Measurements from ENCODE around the gene ANKRD33.

The ANKRD33 gene

GRCh38 chr12:51870504-51870903, 17.4 kb upstream of the ANKRD33 start:
- no peak overlapping the region for H3K4me3 ChIP-seq (replicated peaks; ENCODE audit: low read depth, low read length)
- DNase-seq (ENCODE audit: extremely low read depth, low read depth): no peak
- TF ChIP-seq CTCF (IDR thresholded peaks at IDR 0.05; ENCODE audit: low read depth, low read length, missing control alignments): no peak

- TF ChIP-seq CTCF (IDR thresholded peaks at IDR 0.05; ENCODE audit: low read depth, low read length, missing control alignments): no peak
- DNase-seq (ENCODE audit: extremely low read depth, low read depth): no peak
- H3K4me3 ChIP-seq (replicated peaks; ENCODE audit: low read depth, low read length): no peak overlapping the region
Observed at GRCh38 chr12:51871126-51871525, 16.8 kb upstream of the ANKRD33 start.

- H3K4me3 ChIP-seq (replicated peaks; ENCODE audit: low read depth, low read length): no peak overlapping the region
- TF ChIP-seq CTCF (IDR thresholded peaks at IDR 0.05; ENCODE audit: low read depth, low read length, missing control alignments): no peak
- DNase-seq (ENCODE audit: extremely low read depth, low read depth): no peak
Observed at GRCh38 chr12:51871918-51872688, 15.8 kb upstream of the ANKRD33 start.

DNA sequence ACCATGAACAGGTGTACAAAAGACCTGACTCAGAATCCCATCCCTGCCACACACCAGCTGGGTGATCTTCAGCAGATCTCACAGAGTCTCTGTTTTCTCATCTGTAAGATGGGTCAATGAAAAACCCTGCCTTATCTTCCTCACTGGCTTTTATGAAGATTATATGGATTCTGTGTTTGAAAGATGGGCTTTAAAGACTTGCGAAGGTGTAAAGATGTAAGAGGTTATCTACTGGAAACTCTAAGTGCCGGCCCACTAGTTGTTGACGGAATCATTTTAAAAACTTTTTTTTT, 15.3 kb upstream of the ANKRD33 start:
- DNase-seq (ENCODE audit: extremely low read depth, low read depth): no peak
- no peak overlapping the region for H3K4me3 ChIP-seq (replicated peaks; ENCODE audit: low read depth, low read length)
- no peak for TF ChIP-seq CTCF (IDR thresholded peaks at IDR 0.05; ENCODE audit: low read depth, low read length, missing control alignments)

- TF ChIP-seq CTCF (IDR thresholded peaks at IDR 0.05; ENCODE audit: low read depth, low read length, missing control alignments): no peak
- no peak overlapping the region for H3K4me3 ChIP-seq (replicated peaks; ENCODE audit: low read depth, low read length)
- DNase-seq (ENCODE audit: extremely low read depth, low read depth): no peak
Observed at GRCh38 chr12:51873251-51873994, 14.5 kb upstream of the ANKRD33 start.

DNA sequence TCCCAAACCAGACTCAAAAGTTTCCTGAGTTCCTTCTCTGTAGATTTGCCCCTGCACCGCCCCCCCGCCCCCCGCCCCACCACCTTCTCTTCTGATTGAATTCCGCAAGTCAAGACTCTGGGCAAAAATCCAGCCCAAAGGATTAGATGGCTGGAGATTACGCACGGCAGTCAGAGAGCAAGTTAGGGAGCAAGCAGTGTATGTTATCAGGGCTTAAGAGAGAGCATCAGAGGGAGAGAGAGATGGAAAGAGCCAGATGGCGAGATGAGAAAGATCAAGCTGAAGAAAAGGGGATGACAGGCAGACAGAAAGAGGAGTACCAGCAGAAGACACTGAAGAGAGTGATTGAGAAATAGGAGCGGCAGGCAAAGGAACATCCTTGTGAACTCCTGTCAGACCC, 13.9 kb upstream of the ANKRD33 start:
- no peak for DNase-seq (ENCODE audit: extremely low read depth, low read depth)
- no peak overlapping the region for H3K4me3 ChIP-seq (replicated peaks; ENCODE audit: low read depth, low read length)
- no peak for TF ChIP-seq CTCF (IDR thresholded peaks at IDR 0.05; ENCODE audit: low read depth, low read length, missing control alignments)

Data from HFF-Myc (cell line).